Loucy (cell line): ENCODE results near the gene KIF20A.

Experiments used
- H2AFZ ChIP-seq: fragments of 200-600 bp; sonication (generic); 2 replicates; pipeline ENCODE4 v1.6.0; 2016; ENCODE audit warnings: antibody characterized with exemption, mild to moderate bottlenecking, low read length, moderate library complexity
- H3F3A ChIP-seq: fragments of 200-600 bp; 2 replicates; pipeline ENCODE4 v1.6.0; 2016; ENCODE audit warnings: antibody characterized with exemption, low read depth, mild to moderate bottlenecking
- H3K27me3 ChIP-seq: fragments of 200-600 bp; sonication (generic); 2 replicates; pipeline ENCODE4 v1.6.1; 2014; ENCODE audit warnings: low read length, mild to moderate bottlenecking; ENCODE audit not compliant: insufficient read depth, poor library complexity, severe bottlenecking
- H3K36me3 ChIP-seq: fragments of 200-600 bp; sonication (generic); 2 replicates; pipeline ENCODE4 v1.6.1; 2016; ENCODE audit warnings: low read length; ENCODE audit not compliant: insufficient read depth
- H3K4me1 ChIP-seq: fragments of 200-600 bp; sonication (generic); 2 replicates; pipeline ENCODE4 v1.5.1; 2014; ENCODE audit warnings: low read length, mild to moderate bottlenecking; ENCODE audit not compliant: insufficient read depth, poor library complexity, severe bottlenecking
- H3K4me2 ChIP-seq: fragments of 200-600 bp; sonication (generic); 2 replicates; pipeline ENCODE4 v1.6.0; 2014; ENCODE audit warnings: antibody characterized with exemption, low read length, low read depth, mild to moderate bottlenecking; ENCODE audit not compliant: poor library complexity, severe bottlenecking
- H3K4me3 ChIP-seq: fragments of 200-600 bp; sonication (generic); 2 replicates; pipeline ENCODE4 v1.5.1; 2014; ENCODE audit warnings: low read length, mild to moderate bottlenecking, mixed read lengths; ENCODE audit not compliant: poor library complexity, severe bottlenecking
- H3K79me2 ChIP-seq: fragments of 200-600 bp; sonication (generic); 2 replicates; pipeline ENCODE4 v1.6.1; 2014; ENCODE audit warnings: low read length; ENCODE audit not compliant: insufficient read depth
- H3K9ac ChIP-seq: fragments of 200-600 bp; sonication (generic); 2 replicates; pipeline ENCODE4 v1.6.0; 2014; ENCODE audit warnings: mild to moderate bottlenecking, low read depth, low read length, moderate library complexity; ENCODE audit not compliant: poor library complexity, severe bottlenecking
- H3K9me2 ChIP-seq: fragments of 200-600 bp; sonication (generic); replicated peaks from 2 replicates; pipeline ENCODE4 v1.6.1; 2016; ENCODE audit warnings: low read depth, low read length, mixed read lengths
- H3K9me3 ChIP-seq: fragments of 200-600 bp; sonication (generic); 2 replicates; pipeline ENCODE4 v1.6.1; 2014; ENCODE audit warnings: mild to moderate bottlenecking, antibody characterized with exemption, low read length, low read depth; ENCODE audit not compliant: insufficient read depth
- H4K20me1 ChIP-seq: fragments of 200-600 bp; sonication (generic); 2 replicates; pipeline ENCODE4 v1.6.0; 2014; ENCODE audit warnings: antibody characterized with exemption, low read length, mild to moderate bottlenecking; ENCODE audit not compliant: insufficient read depth, poor library complexity, severe bottlenecking
- EZH2phosphoT487 ChIP-seq: fragments of 200-600 bp; IDR thresholded peaks from 2 replicates; pipeline ENCODE4 v1.6.1; 2018; ENCODE audit warnings: antibody characterized with exemption, mild to moderate bottlenecking, moderate library complexity, borderline replicate concordance
- TF ChIP-seq, protein P1 (sequence below): fragments of 200-600 bp; sonication (generic); conservative IDR thresholded peaks from 2 replicates; pipeline ENCODE4 v1.5.1; 2014; ENCODE audit warnings: mild to moderate bottlenecking, antibody characterized with exemption, low read length

KIF20A gene

DNA sequence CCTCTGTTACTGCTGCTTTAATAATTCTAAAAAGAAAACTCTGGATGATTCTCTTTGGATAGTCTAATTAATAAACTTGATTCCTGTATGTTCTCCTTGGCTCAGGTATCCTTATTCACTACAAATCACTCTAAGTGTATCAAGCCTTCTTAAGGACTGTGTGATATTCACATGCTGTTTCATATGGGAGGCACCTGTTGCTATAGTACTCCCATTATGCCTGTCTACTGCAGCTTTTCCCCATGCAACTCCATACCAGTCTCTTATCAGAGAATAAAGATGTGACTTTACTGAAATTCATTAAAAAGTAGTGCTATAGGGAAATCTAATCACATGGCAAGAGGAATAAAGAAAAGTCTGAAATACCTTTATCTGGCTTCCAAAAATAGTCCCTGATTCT lies 15.2 kb upstream of the KIF20A start:
- no peak overlapping the region for H2AFZ ChIP-seq
- no peak overlapping the region for H3K4me3 ChIP-seq
- no peaks in the 10 kb centered on the region for H3K79me2 ChIP-seq
- no peaks in the 10 kb centered on the region for H3K9me3 ChIP-seq
- peaks cover 97% of the 10 kb centered on the region; the same call in 1 of the 2 replicates for H3K36me3 ChIP-seq
- no peak overlapping the region for H3K4me2 ChIP-seq
- no peak overlapping the region for H3K9ac ChIP-seq
- no peaks in the 10 kb centered on the region for H3F3A ChIP-seq
- H3K27me3 ChIP-seq: no peaks in the 10 kb centered on the region
- TF ChIP-seq, protein P1, sequence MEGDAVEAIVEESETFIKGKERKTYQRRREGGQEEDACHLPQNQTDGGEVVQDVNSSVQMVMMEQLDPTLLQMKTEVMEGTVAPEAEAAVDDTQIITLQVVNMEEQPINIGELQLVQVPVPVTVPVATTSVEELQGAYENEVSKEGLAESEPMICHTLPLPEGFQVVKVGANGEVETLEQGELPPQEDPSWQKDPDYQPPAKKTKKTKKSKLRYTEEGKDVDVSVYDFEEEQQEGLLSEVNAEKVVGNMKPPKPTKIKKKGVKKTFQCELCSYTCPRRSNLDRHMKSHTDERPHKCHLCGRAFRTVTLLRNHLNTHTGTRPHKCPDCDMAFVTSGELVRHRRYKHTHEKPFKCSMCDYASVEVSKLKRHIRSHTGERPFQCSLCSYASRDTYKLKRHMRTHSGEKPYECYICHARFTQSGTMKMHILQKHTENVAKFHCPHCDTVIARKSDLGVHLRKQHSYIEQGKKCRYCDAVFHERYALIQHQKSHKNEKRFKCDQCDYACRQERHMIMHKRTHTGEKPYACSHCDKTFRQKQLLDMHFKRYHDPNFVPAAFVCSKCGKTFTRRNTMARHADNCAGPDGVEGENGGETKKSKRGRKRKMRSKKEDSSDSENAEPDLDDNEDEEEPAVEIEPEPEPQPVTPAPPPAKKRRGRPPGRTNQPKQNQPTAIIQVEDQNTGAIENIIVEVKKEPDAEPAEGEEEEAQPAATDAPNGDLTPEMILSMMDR: no peak
- no peak for TF ChIP-seq EZH2phosphoT487
- H3K4me1 ChIP-seq: no peaks in the 10 kb centered on the region
- H3K9me2 ChIP-seq: no peaks in the 10 kb centered on the region
- no peaks in the 10 kb centered on the region for H4K20me1 ChIP-seq

DNA sequence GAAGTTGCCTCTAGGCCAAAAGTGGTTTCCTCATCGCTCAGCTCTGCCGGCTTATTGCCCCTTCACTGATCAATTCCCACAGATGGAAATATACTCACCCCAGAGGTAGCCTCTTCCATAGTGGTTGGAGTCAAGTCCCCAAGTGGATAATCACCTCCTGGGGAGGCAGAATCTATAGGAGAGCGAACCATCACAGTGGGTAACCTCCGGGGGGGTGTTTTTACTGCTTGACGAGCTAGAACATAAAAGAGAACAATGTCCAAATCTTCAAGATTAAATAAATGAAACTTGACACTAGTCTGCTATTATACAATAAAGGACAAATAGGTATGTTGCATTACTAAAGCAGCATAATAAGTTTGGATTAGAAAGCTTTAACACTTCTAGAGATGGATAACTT lies 9.8 kb upstream of the KIF20A start:
- Histone ChIP-seq H3K9ac (no peak overlapping the region), H3K9me2 (no peaks in the 10 kb centered on the region), H3K79me2 (peaks cover 8% of the 10 kb centered on the region; the same call in 1 of the 2 replicates), H3F3A (no peaks in the 10 kb centered on the region), H3K27me3 (no peaks in the 10 kb centered on the region), H3K36me3 (peaks cover 78% of the 10 kb centered on the region; the same call in 1 of the 2 replicates), H2AFZ (no peak overlapping the region), H3K9me3 (no peaks in the 10 kb centered on the region), H3K4me1 (no peaks in the 10 kb centered on the region), H3K4me3 (no peak overlapping the region), H4K20me1 (no peaks in the 10 kb centered on the region), H3K4me2 (no peak overlapping the region)
- TF ChIP-seq, protein P1: no peak
- TF ChIP-seq EZH2phosphoT487: no peak

DNA sequence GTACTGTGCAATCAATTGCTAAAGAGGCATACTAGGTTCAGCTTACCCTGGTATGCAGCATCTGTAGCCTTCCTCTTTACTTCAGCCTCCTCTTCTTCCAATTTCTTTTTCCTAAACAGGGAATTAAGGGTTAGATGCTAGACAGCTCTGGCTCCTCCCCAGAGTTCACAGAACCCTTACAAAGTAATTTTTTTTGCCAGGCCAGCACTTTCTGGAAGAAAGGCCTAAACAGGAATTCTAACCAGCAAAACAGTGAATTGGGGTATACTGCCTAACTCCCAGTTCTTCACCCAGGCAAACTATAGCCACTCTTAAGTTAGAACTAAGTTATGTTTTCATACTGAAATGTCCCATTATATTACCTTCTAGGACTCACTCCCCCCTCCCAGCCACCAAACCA lies 8.6 kb upstream of the KIF20A start:
- Histone ChIP-seq H3K4me2 (no peak overlapping the region), H3K9me3 (no peaks in the 10 kb centered on the region), H3K36me3 (peaks cover 70% of the 10 kb centered on the region; the same call in 1 of the 2 replicates), H3F3A (no peaks in the 10 kb centered on the region), H3K79me2 (peaks cover 18% of the 10 kb centered on the region), H3K4me1 (no peaks in the 10 kb centered on the region), H3K4me3 (no peak overlapping the region), H3K9ac (no peak overlapping the region), H2AFZ (no peak overlapping the region), H4K20me1 (no peaks in the 10 kb centered on the region), H3K9me2 (no peaks in the 10 kb centered on the region), H3K27me3 (no peaks in the 10 kb centered on the region)
- TF ChIP-seq, protein P1: no peak
- no peak for TF ChIP-seq EZH2phosphoT487
